Neuronal stem cell (in vitro differentiated cells): ENCODE data around the gene PKNOX2.

ENCODE experiments used
- DNase-seq: peaks from one replicate; pipeline ENCODE4 v3.0.0-alpha.2; 2013; ENCODE audit warnings: low spot score
- H2AFZ ChIP-seq: one replicate; pipeline ENCODE4 v1.6.1; 2013; ENCODE audit warnings: mild to moderate bottlenecking, low read length, inconsistent platforms
- H2AK5ac ChIP-seq: 2 replicates; pipeline ENCODE4 v1.6.1; 2013; ENCODE audit warnings: low read depth, mild to moderate bottlenecking, inconsistent platforms, low read length, moderate library complexity, mixed read lengths
- H2BK120ac ChIP-seq: 2 replicates; pipeline ENCODE4 v1.6.1; 2013; ENCODE audit warnings: low read depth, mild to moderate bottlenecking, inconsistent platforms, low read length, moderate library complexity, mixed read lengths
- H2BK12ac ChIP-seq: one replicate; pipeline ENCODE4 v1.6.1; 2013; ENCODE audit warnings: low read length, inconsistent platforms
- H2BK15ac ChIP-seq: 2 replicates; pipeline ENCODE4 v1.6.1; 2013; ENCODE audit warnings: mild to moderate bottlenecking, low read length, inconsistent platforms, mixed read lengths
- H2BK5ac ChIP-seq: one replicate; pipeline ENCODE4 v1.6.1; 2013; ENCODE audit warnings: inconsistent platforms, mild to moderate bottlenecking, low read length, moderate library complexity
- H3K14ac ChIP-seq: one replicate; pipeline ENCODE4 v1.6.1; 2013; ENCODE audit warnings: low read length, inconsistent platforms
- H3K18ac ChIP-seq: 2 replicates; pipeline ENCODE4 v1.6.1; 2013; ENCODE audit warnings: low read length, inconsistent platforms
- H3K23ac ChIP-seq: 2 replicates; pipeline ENCODE4 v1.6.1; 2013; ENCODE audit warnings: low read depth, mild to moderate bottlenecking, mixed read lengths, low read length, inconsistent platforms; ENCODE audit not compliant: poor library complexity
- H3K27ac ChIP-seq: replicated peaks from 3 replicates; pipeline ENCODE4 v1.5.1; 2013; ENCODE audit warnings: low read length, inconsistent platforms
- H3K27me3 ChIP-seq, 3 experiments: 2 replicates each; pipeline ENCODE4 v1.6.1; 2013; ENCODE audit warnings: low read length in 3 of 3, mild to moderate bottlenecking in 2 of 3, inconsistent platforms in 1 of 3, low read depth in 1 of 3, mixed read lengths in 1 of 3, moderate library complexity in 1 of 3; ENCODE audit not compliant: control insufficient read depth in 3 of 3, insufficient read depth in 3 of 3
- H3K36me3 ChIP-seq, 2 donors: replicated peaks in 1 of 2; 2 replicates each; pipeline ENCODE4 v1.6.1; 2013; ENCODE audit warnings: low read length in 2 of 2; ENCODE audit not compliant: control insufficient read depth in 2 of 2, insufficient read depth in 2 of 2
- H3K4ac ChIP-seq: 2 replicates; pipeline ENCODE4 v1.6.1; 2013; ENCODE audit warnings: inconsistent platforms, mild to moderate bottlenecking, low read length, moderate library complexity
- H3K4me1 ChIP-seq, 2 donors: 1 replicate in 1 of 2; 2 replicates in 1 of 2; pipeline ENCODE4 v1.6.1; 2013; ENCODE audit warnings: low read length in 2 of 2, low read depth in 1 of 2; ENCODE audit not compliant: control insufficient read depth in 2 of 2, insufficient read depth in 1 of 2
- H3K4me2 ChIP-seq: one replicate; pipeline ENCODE4 v1.6.1; 2013; ENCODE audit warnings: mild to moderate bottlenecking, low read length, inconsistent platforms; ENCODE audit not compliant: insufficient read depth, poor library complexity, severe bottlenecking
- H3K4me3 ChIP-seq, 2 donors: 2 replicates each; pipeline ENCODE4 v1.5.1; 2013; ENCODE audit warnings: low read length in 2 of 2, mild to moderate bottlenecking in 2 of 2, inconsistent platforms in 1 of 2, moderate library complexity in 1 of 2
- H3K79me1 ChIP-seq: one replicate; pipeline ENCODE4 v1.6.1; 2013; ENCODE audit warnings: low read depth, mild to moderate bottlenecking, inconsistent platforms, low read length, moderate library complexity
- H3K9ac ChIP-seq: one replicate; pipeline ENCODE4 v1.6.1; 2013; ENCODE audit warnings: mild to moderate bottlenecking, low read depth, low read length, inconsistent platforms; ENCODE audit not compliant: poor library complexity
- H3K9me3 ChIP-seq, 2 donors: replicated peaks in 1 of 2; 2 replicates each; pipeline versions ENCODE3 to v1.6.1; 2013; ENCODE audit warnings: low read length in 2 of 2, mild to moderate bottlenecking in 2 of 2, inconsistent platforms in 1 of 2, low read depth in 1 of 2, mixed read lengths in 1 of 2, moderate library complexity in 1 of 2; ENCODE audit not compliant: control insufficient read depth in 2 of 2, insufficient read depth in 1 of 2
- H4K8ac ChIP-seq: one replicate; pipeline ENCODE4 v1.6.1; 2013; ENCODE audit warnings: low read depth, mild to moderate bottlenecking, inconsistent platforms, low read length, moderate library complexity
- H4K91ac ChIP-seq: one replicate; pipeline ENCODE4 v1.6.1; 2013; ENCODE audit warnings: low read length, low read depth, mild to moderate bottlenecking, inconsistent platforms; ENCODE audit not compliant: poor library complexity
- WGBS, 2 donors: extraction: QIAGEN DNeasy Blood & Tissue Kit; methylation state at CpG; one replicate each; pipeline ENCODE4 v1.1.7; 2013; ENCODE audit warnings: missing lambda C conversion rate in 2 of 2, mixed read lengths in 1 of 2; ENCODE audit not compliant: insufficient read length in 2 of 2, insufficient replicate concordance in 1 of 2; ENCODE audit errors: extremely low coverage in 2 of 2; 5-methylcytosine and 5-hydroxymethylcytosine counted together

The PKNOX2 gene

DNA sequence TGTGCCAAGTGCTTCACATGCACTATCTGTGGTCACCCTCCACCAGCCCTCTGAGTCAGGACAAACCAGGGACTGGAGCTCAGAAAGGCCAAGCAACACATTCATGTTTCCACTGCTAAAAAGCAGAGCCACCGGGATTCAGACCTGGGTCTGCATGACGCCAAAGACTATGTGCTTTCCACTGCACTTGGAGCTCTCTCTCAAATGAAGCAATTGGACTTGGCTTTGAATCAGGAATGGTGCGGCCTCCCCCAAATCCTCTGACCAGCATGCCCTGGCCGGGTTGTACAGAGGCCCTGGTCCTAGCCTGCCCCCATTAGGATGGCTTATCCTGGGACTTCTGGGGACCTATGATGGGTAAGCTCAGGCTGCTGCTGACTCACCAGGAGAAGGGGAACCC, 80.7 kb downstream of the PKNOX2 start:
- H3K14ac ChIP-seq, result no peak overlapping the region
- no peaks in the 10 kb centered on the region for H3K9me3 ChIP-seq
- no peak overlapping the region for H3K18ac ChIP-seq
- no peak overlapping the region for H3K27ac ChIP-seq
- no peak overlapping the region for H3K4me3 ChIP-seq
- no peak overlapping the region for H4K91ac ChIP-seq
- peaks cover 0 to 53% of the 10 kb centered on the region in 2 donors for H3K36me3 ChIP-seq
- peaks cover 2% of the 10 kb centered on the region for H3K79me1 ChIP-seq
- no peak overlapping the region for H2BK5ac ChIP-seq
- no peak overlapping the region for H2AFZ ChIP-seq
- H2BK120ac ChIP-seq, result no peak overlapping the region
- DNase-seq, result no peak
- peaks cover 0 to 11% of the 10 kb centered on the region in 2 donors for H3K4me1 ChIP-seq
- no peak overlapping the region for H2BK15ac ChIP-seq
- no peak overlapping the region for H3K4ac ChIP-seq
- H3K9ac ChIP-seq, result no peak overlapping the region
- H3K27me3 ChIP-seq, result no peaks in the 10 kb centered on the region
- no peak overlapping the region for H3K4me2 ChIP-seq
- H4K8ac ChIP-seq, result no peak overlapping the region
- H3K23ac ChIP-seq, result no peak overlapping the region
- H2BK12ac ChIP-seq, result no peak overlapping the region
- no peak overlapping the region for H2AK5ac ChIP-seq
- no CpG with 5 or more reads among the region's 4 CpGs for WGBS, 2 donors

DNA sequence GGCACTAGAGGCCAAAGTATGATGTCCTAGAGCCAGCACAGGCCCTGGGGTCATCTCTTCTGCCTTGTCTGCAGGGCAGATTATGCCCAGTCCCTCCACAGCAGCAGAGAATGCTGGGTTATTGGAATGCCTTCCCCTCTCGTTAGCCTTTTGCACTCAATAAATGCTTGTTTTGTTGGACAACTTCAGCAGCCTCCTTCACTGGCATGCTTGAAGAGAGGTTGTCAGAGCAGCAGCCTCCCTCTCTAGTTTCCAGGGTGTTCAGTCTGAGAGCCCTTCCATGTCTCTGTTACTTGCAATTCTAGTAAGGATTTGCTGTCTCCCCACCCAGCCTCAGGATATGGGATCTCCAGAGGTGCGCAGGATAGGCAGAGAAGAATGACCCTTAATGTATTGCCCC, 82.9 kb downstream of the PKNOX2 start:
- Histone ChIP-seq H3K27ac (no peak overlapping the region), H4K91ac (no peak overlapping the region), H3K4ac (no peak overlapping the region), H2BK15ac (no peak overlapping the region), H2BK5ac (no peak overlapping the region), H3K27me3 (no peaks in the 10 kb centered on the region), H3K23ac (no peak overlapping the region), H2AK5ac (no peak overlapping the region), H3K9me3 (no peaks in the 10 kb centered on the region), H3K4me2 (no peak overlapping the region), H3K18ac (no peak overlapping the region), H3K4me1 (peaks cover 0 to 16% of the 10 kb centered on the region in 2 donors), H2BK12ac (no peak overlapping the region), H2BK120ac (no peak overlapping the region), H3K9ac (no peak overlapping the region), H4K8ac (no peak overlapping the region), H3K4me3 (no peak overlapping the region), H3K36me3 (peaks cover 2 to 46% of the 10 kb centered on the region in 2 donors), H2AFZ (no peak overlapping the region), H3K14ac (no peak overlapping the region), H3K79me1 (peaks cover 2% of the 10 kb centered on the region)
- WGBS, 2 donors, result no CpG with 5 or more reads among the region's 2 CpGs
- no peak for DNase-seq

DNA sequence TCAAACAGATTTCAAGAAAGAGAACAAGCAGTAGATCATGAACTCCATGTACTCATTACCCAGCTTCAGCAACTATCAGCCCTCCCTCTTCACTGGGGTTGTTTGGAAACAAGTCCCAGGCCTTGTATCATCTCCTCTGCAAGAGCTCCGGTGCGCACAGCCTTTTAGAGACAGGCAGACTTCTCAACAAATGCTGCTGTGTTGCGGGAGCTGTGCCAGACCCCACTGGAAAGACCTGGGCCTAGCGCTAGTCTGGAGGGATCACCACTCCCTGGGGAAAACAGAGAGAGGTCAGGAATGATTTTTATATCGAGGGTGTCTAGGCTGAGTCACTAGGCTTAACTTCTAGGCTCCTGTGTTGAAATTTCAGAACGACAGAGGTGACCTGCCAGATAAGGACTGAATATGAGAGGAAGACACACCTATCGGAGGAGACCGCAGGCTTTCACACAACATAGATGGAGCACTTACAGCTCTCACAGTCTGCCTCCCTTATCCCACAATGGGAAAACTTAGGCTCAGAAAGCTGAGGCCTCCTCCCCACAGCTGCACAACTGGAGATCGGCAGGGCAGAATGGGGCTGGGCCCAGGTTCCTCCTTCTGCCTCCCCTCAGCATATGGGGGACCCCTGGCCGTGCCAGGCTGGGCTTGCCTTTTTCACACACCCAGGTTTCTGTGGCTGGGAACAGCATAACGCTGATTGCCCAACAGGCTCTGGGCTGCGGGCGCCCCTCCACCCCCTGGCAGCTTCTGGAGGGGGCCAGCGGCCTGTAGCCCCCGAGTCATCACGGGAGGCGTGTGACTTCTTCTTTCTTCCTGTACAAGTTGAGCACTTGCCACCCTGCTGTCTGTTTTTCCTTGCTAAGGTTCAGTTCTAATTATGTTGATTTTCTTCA, 86.0 kb downstream of the PKNOX2 start:
- WGBS, 2 donors, result no CpG with 5 or more reads among the region's 17 CpGs
- no peaks in the 10 kb centered on the region for H3K27me3 ChIP-seq
- H3K18ac ChIP-seq, result peak overlapping the region; percentile 45
- H3K9me3 ChIP-seq, result no peaks in the 10 kb centered on the region
- H2BK12ac ChIP-seq, result no peak overlapping the region
- no peak overlapping the region for H4K8ac ChIP-seq
- H2BK120ac ChIP-seq, result no peak overlapping the region
- no peak overlapping the region for H2BK5ac ChIP-seq
- no peak overlapping the region for H3K4me2 ChIP-seq
- DNase-seq, result no peak
- H2AFZ ChIP-seq, result no peak overlapping the region
- H3K9ac ChIP-seq, result peak overlapping the region; percentile 37
- peak overlapping the region; percentile 7 for H2AK5ac ChIP-seq
- no peak overlapping the region for H3K23ac ChIP-seq
- peaks cover 6 to 48% of the 10 kb centered on the region in 2 donors for H3K36me3 ChIP-seq
- H3K4ac ChIP-seq, result no peak overlapping the region
- H3K79me1 ChIP-seq, result no peaks in the 10 kb centered on the region
- no peak overlapping the region for H4K91ac ChIP-seq
- H3K14ac ChIP-seq, result no peak overlapping the region
- peaks cover 0 to 16% of the 10 kb centered on the region in 2 donors for H3K4me1 ChIP-seq
- no peak overlapping the region for H2BK15ac ChIP-seq
- H3K27ac ChIP-seq, result no peak overlapping the region
- no peak overlapping the region for H3K4me3 ChIP-seq

DNA sequence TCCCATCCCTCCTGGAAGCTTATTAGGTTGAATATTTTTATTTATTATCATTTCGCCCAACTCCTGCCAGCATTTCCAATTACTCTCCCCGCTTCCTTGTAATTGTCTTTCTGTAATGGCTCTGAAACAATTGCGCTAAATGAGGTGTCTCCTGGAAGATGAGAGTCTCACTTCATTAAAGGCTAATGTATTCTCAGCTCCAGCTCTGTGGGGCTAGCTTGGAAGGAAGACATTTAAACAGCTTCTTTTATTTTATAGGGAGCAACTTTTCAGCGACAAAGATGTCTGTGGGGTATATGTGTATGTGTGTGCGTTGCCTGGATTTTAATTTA, 86.6 kb downstream of the PKNOX2 start:
- Histone ChIP-seq H3K18ac (no peak overlapping the region), H3K9ac (no peak overlapping the region), H3K79me1 (no peaks in the 10 kb centered on the region), H4K91ac (no peak overlapping the region), H3K27me3 (no peaks in the 10 kb centered on the region), H3K9me3 (no peaks in the 10 kb centered on the region), H2BK120ac (no peak overlapping the region), H3K14ac (no peak overlapping the region), H3K36me3 (peaks cover 6 to 47% of the 10 kb centered on the region in 2 donors), H2BK15ac (no peak overlapping the region), H2BK5ac (no peak overlapping the region), H2BK12ac (no peak overlapping the region), H3K27ac (no peak overlapping the region), H2AFZ (no peak overlapping the region), H2AK5ac (no peak overlapping the region), H3K4me1 (peaks cover 0 to 16% of the 10 kb centered on the region in 2 donors), H3K4ac (no peak overlapping the region), H4K8ac (no peak overlapping the region), H3K4me3 (no peak overlapping the region), H3K23ac (no peak overlapping the region), H3K4me2 (no peak overlapping the region)
- WGBS, 2 donors, result no CpG with 5 or more reads among the region's 5 CpGs
- no peak for DNase-seq
